ENCODE data around the gene EDARADD.

GRCh38 chr1:236455243-236455642, 61.2 kb downstream of the EDARADD start:
- no peak for TF ChIP-seq CTCF (IDR thresholded peaks at IDR 0.05)
- TF ChIP-seq ZFX (IDR thresholded peaks at IDR 0.05; ENCODE audit: borderline replicate concordance), result no peak
